IMR-90 (cell line): ENCODE measurements around the gene VTN. TPM values are rescaled to one million over a fixed set of nuclear protein-coding genes. Genes with fewer than 3 reads are reported as not detected.

Source experiments
- ATAC-seq: fragments of 200-7000 bp; cut with Tn5 transposase; 2 replicates; pipeline ENCODE4 v1.9.1; 2020; ENCODE audit warnings: low read depth, mild to moderate bottlenecking, moderate library complexity
- BruUV-seq: library from RNA; stranded (reverse); fragments of 400-500 nt; replicated peaks from 2 replicates; lab custom pipeline; 2021; lab: Mats Ljungman, UMichigan
- CTCF ChIA-PET: fragments of 300-600 bp; formaldehyde crosslinking; extraction: SDS; loops from one replicate; lab custom pipeline; 2021; ENCODE audit warnings: antibody characterized with exemption; lab: Yijun Ruan, JAX
- POLR2A ChIA-PET: fragments of 300-600 bp; sonication (Branson Sonifier 250); formaldehyde crosslinking; loops from one replicate; lab custom pipeline; 2022; ENCODE audit warnings: antibody characterized with exemption; ENCODE audit not compliant: unreplicated experiment; lab: Charles Lee
- DNase-seq: peaks from one replicate; pipeline ENCODE4 v3.0.0; 2013
- H2AFZ ChIP-seq: replicated peaks from 2 replicates; pipeline ENCODE3; 2013; ENCODE audit warnings: low read length, mild to moderate bottlenecking; ENCODE audit not compliant: poor library complexity
- H2AK5ac ChIP-seq: 2 replicates; pipeline ENCODE4 v1.6.1; 2013; ENCODE audit warnings: low read depth, low read length, inconsistent platforms
- H2AK9ac ChIP-seq: replicated peaks from 2 replicates; pipeline ENCODE3; 2013; ENCODE audit warnings: mild to moderate bottlenecking, low read depth, low read length, moderate library complexity; ENCODE audit not compliant: poor library complexity
- H2BK120ac ChIP-seq: 2 replicates; pipeline ENCODE4 v1.6.1; 2013; ENCODE audit warnings: low read depth, low read length, inconsistent platforms
- H2BK15ac ChIP-seq: 3 replicates; pipeline ENCODE4 v1.6.1; 2013; ENCODE audit warnings: low read depth, low read length, inconsistent platforms
- H2BK20ac ChIP-seq: 2 replicates; pipeline ENCODE4 v1.6.1; 2013; ENCODE audit warnings: low read depth, mild to moderate bottlenecking, inconsistent platforms, low read length, moderate library complexity
- H2BK5ac ChIP-seq: 2 replicates; pipeline ENCODE4 v1.6.1; 2013; ENCODE audit warnings: mild to moderate bottlenecking, low read depth, low read length, inconsistent platforms; ENCODE audit not compliant: poor library complexity, severe bottlenecking
- H3K14ac ChIP-seq: replicated peaks from 2 replicates; pipeline ENCODE4 v1.6.1; 2013; ENCODE audit warnings: low read depth, low read length, inconsistent platforms
- H3K18ac ChIP-seq: 2 replicates; pipeline ENCODE4 v1.6.1; 2013; ENCODE audit warnings: low read depth, low read length, control low read depth
- H3K23ac ChIP-seq: 2 replicates; pipeline ENCODE4 v1.6.1; 2013; ENCODE audit warnings: low read depth, low read length, inconsistent platforms
- H3K27ac ChIP-seq: 2 replicates; pipeline ENCODE4 v1.5.1; 2013; ENCODE audit warnings: mild to moderate bottlenecking, control low read depth, low read length; ENCODE audit not compliant: insufficient read depth
- H3K27me3 ChIP-seq: 2 replicates; pipeline ENCODE4 v1.6.1; 2013; ENCODE audit warnings: low read length; ENCODE audit not compliant: control insufficient read depth, insufficient read depth
- H3K36me3 ChIP-seq: 2 replicates; pipeline ENCODE4 v1.6.1; 2013; ENCODE audit warnings: low read length, mixed read lengths; ENCODE audit not compliant: control insufficient read depth, insufficient read depth
- H3K4ac ChIP-seq: 2 replicates; pipeline ENCODE4 v1.6.1; 2013; ENCODE audit warnings: low read depth, low read length, inconsistent platforms
- H3K4me1 ChIP-seq: 2 replicates; pipeline ENCODE4 v1.6.1; 2013; ENCODE audit warnings: low read length, mixed read lengths; ENCODE audit not compliant: control insufficient read depth, insufficient read depth
- H3K4me2 ChIP-seq: 2 replicates; pipeline ENCODE4 v1.6.1; 2013; ENCODE audit warnings: low read depth, mild to moderate bottlenecking, control low read depth, low read length, moderate library complexity
- H3K4me3 ChIP-seq: 2 replicates; pipeline ENCODE4 v1.5.1; 2013; ENCODE audit warnings: low read depth, mild to moderate bottlenecking, control low read depth, low read length, moderate library complexity; ENCODE audit not compliant: insufficient read depth
- H3K56ac ChIP-seq: 2 replicates; pipeline ENCODE4 v1.6.1; 2013; ENCODE audit warnings: low read length, inconsistent platforms; ENCODE audit not compliant: insufficient read depth; ENCODE audit errors: extremely low read depth
- H3K79me1 ChIP-seq, 2 experiments: 2 replicates each; pipeline ENCODE4 v1.6.1; 2013; ENCODE audit warnings: low read length in 2 of 2, inconsistent platforms in 1 of 2, low read depth in 1 of 2
- H3K9ac ChIP-seq: 2 replicates; pipeline ENCODE4 v1.6.1; 2013; ENCODE audit warnings: low read depth, low read length, control low read depth
- H3K9me1 ChIP-seq: 2 replicates; pipeline ENCODE4 v1.6.1; 2013; ENCODE audit warnings: low read length, inconsistent platforms; ENCODE audit not compliant: insufficient read depth
- H3K9me3 ChIP-seq: 2 replicates; pipeline ENCODE4 v1.6.1; 2013; ENCODE audit warnings: low read length; ENCODE audit not compliant: control insufficient read depth, insufficient read depth
- H4K20me1 ChIP-seq: 2 replicates; pipeline ENCODE4 v1.6.1; 2013; ENCODE audit warnings: low read length, inconsistent platforms; ENCODE audit not compliant: insufficient read depth
- H4K5ac ChIP-seq: 2 replicates; pipeline ENCODE4 v1.6.1; 2013; ENCODE audit warnings: mild to moderate bottlenecking, low read depth, low read length, control low read depth
- H4K8ac ChIP-seq, 2 experiments: 2 replicates each; pipeline ENCODE4 v1.6.1; 2013; ENCODE audit warnings: low read depth in 2 of 2, low read length in 2 of 2, control low read depth in 1 of 2, inconsistent platforms in 1 of 2
- H4K91ac ChIP-seq: 2 replicates; pipeline ENCODE4 v1.6.1; 2013; ENCODE audit warnings: low read depth, low read length, inconsistent platforms; ENCODE audit not compliant: insufficient read depth
- BHLHE40 ChIP-seq: fragments of 150-350 bp; IDR thresholded peaks from 2 replicates; pipeline ENCODE4 v1.6.1; 2016; ENCODE audit warnings: mild to moderate bottlenecking, low read depth, low read length
- CEBPB ChIP-seq: IDR thresholded peaks from 2 replicates; pipeline ENCODE4 v1.6.1; 2012; ENCODE audit warnings: low read depth, low read length, improper control_type of control experiment
- FOS ChIP-seq: fragments of 150-350 bp; IDR thresholded peaks from 2 replicates; pipeline ENCODE4 v1.6.1; 2016; ENCODE audit warnings: low read depth, low read length
- MAZ ChIP-seq: IDR thresholded peaks from 2 replicates; pipeline ENCODE4 v1.6.1; 2012; ENCODE audit warnings: low read depth, mild to moderate bottlenecking, low read length, improper control_type of control experiment, moderate library complexity, borderline replicate concordance
- MXI1 ChIP-seq: IDR thresholded peaks from 2 replicates; pipeline ENCODE4 v1.6.1; 2012; ENCODE audit warnings: low read depth, mild to moderate bottlenecking, low read length, moderate library complexity, borderline replicate concordance
- NFE2L2 ChIP-seq: fragments of 150-350 bp; IDR thresholded peaks from 2 replicates; pipeline ENCODE4 v1.6.1; 2016; ENCODE audit warnings: low read depth, mild to moderate bottlenecking, low read length
- POLR2A ChIP-seq: IDR thresholded peaks from 2 replicates; pipeline ENCODE4 v1.6.1; 2012; ENCODE audit warnings: mild to moderate bottlenecking, low read depth, low read length
- RAD21 ChIP-seq: IDR thresholded peaks from 2 replicates; pipeline ENCODE4 v1.6.1; 2012; ENCODE audit warnings: low read length, improper control_type of control experiment
- RCOR1 ChIP-seq: IDR thresholded peaks from 2 replicates; pipeline ENCODE4 v1.6.1; 2012; ENCODE audit warnings: mild to moderate bottlenecking, low read length, improper control_type of control experiment; ENCODE audit not compliant: insufficient replicate concordance
- WGBS, 2 experiments: methylation state at CpG; one replicate each; pipeline versions ENCODE4 v1.1.5 to v1.1.7; 2013; ENCODE audit warnings: missing lambda C conversion rate in 2 of 2; ENCODE audit not compliant: insufficient read length in 1 of 2; ENCODE audit errors: extremely low coverage in 2 of 2; 5-methylcytosine and 5-hydroxymethylcytosine counted together
- dilution Hi-C: fragments of 300-500 bp; cut with HindIII; formaldehyde crosslinking; loops from one replicate; pipeline ENCODE4 v1.14.3; 2018; ENCODE audit warnings: low sequenced_read_pairs; ENCODE audit not compliant: unreplicated experiment
- in situ Hi-C: fragments of 300-500 bp; cut with MboI; formaldehyde crosslinking; loops from 3 replicates; pipeline ENCODE4 v1.14.3; 2019; ENCODE audit warnings: low sequenced_read_pairs, inconsistent platforms, mixed read lengths
- intact Hi-C: fragments of 100-400 bp; cut with micrococcal nuclease; formaldehyde crosslinking; loops from 2 replicates; pipeline ENCODE4 v1.10.0; 2022
- polyA plus RNA-seq, 3 experiments: library from polyadenylated mRNA; depleted of rRNA; stranded (reverse); fragments of >200 nt; gene quantifications; 2 replicates each; pipeline ENCODE4 v1.2.3, GENCODE V29; 2012; ENCODE audit warnings: low replicate concordance in 1 of 3
- total RNA-seq: library from RNA; depleted of rRNA; stranded (reverse); fragments of >200 nt; gene quantifications from 2 replicates; pipeline ENCODE4 v1.2.3, GENCODE V29; 2012
- TF ChIP-seq, protein P1 (sequence below): fragments of 150-350 bp; IDR thresholded peaks from 2 replicates; pipeline ENCODE4 v1.6.1; 2016; ENCODE audit warnings: low read depth, mild to moderate bottlenecking, low read length, moderate library complexity, borderline replicate concordance

The VTN gene
- total and polyA plus RNA-seq, 2 of the 4 experiments (the other 2 are of a cell fraction), result 0.18 to 1.0 TPM

DNA sequence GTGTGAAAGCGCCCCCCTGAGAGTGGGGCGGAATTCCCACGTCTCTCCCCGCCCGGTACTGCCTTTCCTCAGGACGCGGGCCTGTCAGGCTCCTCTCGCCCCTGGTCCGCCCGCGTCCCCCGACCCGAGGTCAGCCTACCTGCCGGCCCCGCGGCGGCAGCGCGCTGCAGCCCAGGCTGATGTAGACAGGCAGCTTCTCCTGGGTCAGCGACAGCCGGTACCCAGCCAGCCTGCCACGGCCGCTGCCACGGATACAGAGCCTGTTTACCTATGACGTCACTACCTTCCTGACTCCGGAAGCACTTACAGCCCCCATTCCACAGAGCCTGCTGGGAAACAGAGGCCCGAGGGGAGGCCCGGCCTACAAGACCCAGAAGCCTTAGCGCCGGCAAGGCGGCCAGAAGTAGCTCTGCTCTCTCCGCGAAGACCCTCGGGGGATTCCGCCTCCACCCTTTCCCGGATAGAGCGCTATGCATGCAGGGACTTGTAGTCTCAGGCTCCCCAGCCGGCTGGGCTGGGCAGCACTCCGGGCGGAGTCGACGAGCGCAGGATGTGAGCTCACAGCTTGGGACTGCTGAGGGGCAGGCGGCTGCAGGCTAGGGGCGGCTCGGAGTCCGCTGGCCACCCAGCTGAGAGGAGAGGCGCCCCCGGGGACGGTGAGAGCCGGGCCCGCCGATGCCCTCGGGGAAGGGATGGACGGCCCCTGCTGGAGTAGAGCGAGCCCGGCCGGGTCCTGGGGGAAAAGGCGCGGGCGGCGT, 34.7 kb downstream of the VTN start, which contains the start of the genes IFT20 and TNFAIP1 (continued):
- TF ChIP-seq, protein P1, sequence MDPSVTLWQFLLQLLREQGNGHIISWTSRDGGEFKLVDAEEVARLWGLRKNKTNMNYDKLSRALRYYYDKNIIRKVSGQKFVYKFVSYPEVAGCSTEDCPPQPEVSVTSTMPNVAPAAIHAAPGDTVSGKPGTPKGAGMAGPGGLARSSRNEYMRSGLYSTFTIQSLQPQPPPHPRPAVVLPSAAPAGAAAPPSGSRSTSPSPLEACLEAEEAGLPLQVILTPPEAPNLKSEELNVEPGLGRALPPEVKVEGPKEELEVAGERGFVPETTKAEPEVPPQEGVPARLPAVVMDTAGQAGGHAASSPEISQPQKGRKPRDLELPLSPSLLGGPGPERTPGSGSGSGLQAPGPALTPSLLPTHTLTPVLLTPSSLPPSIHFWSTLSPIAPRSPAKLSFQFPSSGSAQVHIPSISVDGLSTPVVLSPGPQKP, result no peak

DNA sequence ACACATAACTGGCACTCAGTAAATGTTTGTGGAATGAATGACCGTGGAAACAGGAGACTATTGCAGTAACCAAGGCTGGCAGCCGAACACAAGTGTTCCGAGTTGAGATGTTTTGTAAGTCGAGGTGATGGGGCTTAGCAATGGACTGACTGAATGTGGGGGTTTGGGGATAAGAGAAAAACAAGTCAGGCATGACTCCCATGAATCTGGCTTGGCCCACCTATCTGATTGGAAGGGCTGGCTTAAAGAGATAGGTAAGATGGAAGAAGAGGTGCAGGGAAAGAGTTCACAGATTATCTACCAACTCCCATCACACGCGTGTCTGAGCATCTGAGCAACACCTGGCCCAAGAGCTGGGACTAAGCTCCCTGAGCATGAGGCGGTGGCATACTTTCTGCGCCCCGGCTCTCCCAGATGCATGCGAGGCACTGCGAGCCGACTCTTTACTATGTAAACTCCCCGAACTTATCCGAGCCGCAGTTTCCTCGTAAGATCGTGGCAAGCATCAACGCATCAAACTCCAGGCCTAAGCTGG, 35.4 kb downstream of the VTN start:
- Histone ChIP-seq H3K27me3 (no peaks in the 10 kb centered on the region), H3K27ac (peak overlapping the region; percentile 60), H3K14ac (peak overlapping the region; percentile 90), H4K20me1 (peaks cover 46% of the 10 kb centered on the region; the same call in 1 of the 2 replicates), H3K18ac (no peak overlapping the region), H2AK5ac (peak overlapping the region; percentile 87), H2BK20ac (no peak overlapping the region), H3K23ac (peak overlapping the region; percentile 74), H3K56ac (no peak overlapping the region), H2BK15ac (no peak overlapping the region), H3K9me3 (no peaks in the 10 kb centered on the region), H3K9me1 (peaks cover 16% of the 10 kb centered on the region), H4K8ac (peak overlapping the region; percentile 9 to 62; a peak in 3 of 4 replicates), H3K79me1 (peaks cover 36 to 85% of the 10 kb centered on the region in 2 experiments), H3K4ac (peak overlapping the region; percentile 44), H3K4me2 (peak overlapping the region; percentile 92), H2AFZ (peak overlapping the region; percentile 90), H3K36me3 (peaks cover 22% of the 10 kb centered on the region), H4K91ac (peak overlapping the region; percentile 57), H3K4me1 (peaks cover 13% of the 10 kb centered on the region), H3K4me3 (peak overlapping the region; percentile 59), H2BK120ac (peak overlapping the region; percentile 7; the same call in 1 of the 2 replicates), H2AK9ac (peak overlapping the region; percentile 92), H2BK5ac (peak overlapping the region; percentile 60), H4K5ac (peak overlapping the region; percentile 18), H3K9ac (peak overlapping the region; percentile 82)
- ATAC-seq, result no peak
- in situ Hi-C loops, result loop anchor here (25.0 kb wide), 1 partner anchor 797 kb away; no protein-coding TSS in a partner anchor
- TF ChIP-seq BHLHE40 (no peak), FOS (no peak), CEBPB (no peak), MXI1 (no peak; the same call in 1 of the 2 replicates), MAZ (no peak), RAD21 (no peak), NFE2L2 (no peak), RCOR1 (no peak), POLR2A (no peak)
- no TSS peak for BruUV-seq
- dilution Hi-C loops, result no loop called here
- WGBS, 2 experiments, result 11% methylated on average over 14 of the region's 18 CpGs; no CpG with 5 or more reads in 1 of the 2 experiments
- ChIA-PET CTCF (interaction anchor here (1.1 to 1.4 kb wide), 3 partner anchors 15 to 75 kb away, joined by 3 to 6 read pairs (median 3); no protein-coding TSS in a partner anchor), POLR2A (interaction anchor here (0.6 to 1.8 kb wide), 3 partner anchors 12 to 143 kb away, joined by 3 to 8 read pairs (median 6); no protein-coding TSS in a partner anchor)
- DNase-seq, result peak; percentile 63
- intact Hi-C loops, result loop anchor here (5.0 to 10.0 kb wide), 4 partner anchors 82 to 442 kb away; partner anchors contain the start of genes LYRM9 and NLK
